Spleen (tissue), 13 donors: ENCODE measurements around the gene ANKRD66. TPM values are rescaled to one million over a fixed set of nuclear protein-coding genes. Genes with fewer than 3 reads are reported as not detected.

Experiments
- DNase-seq: peaks from one replicate; pipeline ENCODE4 v3.0.0-alpha.2; 2020
- H3K27ac ChIP-seq, 8 donors: fragments of 200-600 bp; sonication (generic) in 7 of 8; 1 replicate in 4 of 8; 2 replicates in 4 of 8; pipeline versions ENCODE4 v1.5.0 to v1.8.0; 2016 to 2021; ENCODE audit warnings: inconsistent platforms in 4 of 8, mild to moderate bottlenecking in 4 of 8, moderate library complexity in 1 of 8
- H3K27me3 ChIP-seq, 7 donors: fragments of 200-600 bp; sonication (generic) in 6 of 7; replicated peaks in 1 of 7; 1 replicate in 4 of 7; 2 replicates in 3 of 7; pipeline versions ENCODE4 v1.5.0 to v1.8.0; 2016 to 2021; ENCODE audit warnings: inconsistent platforms in 3 of 7, mild to moderate bottlenecking in 1 of 7
- H3K36me3 ChIP-seq, 6 donors: fragments of 200-600 bp; sonication (generic) in 5 of 6; 1 replicate in 4 of 6; 2 replicates in 2 of 6; pipeline versions ENCODE4 v1.5.0 to v1.8.0; 2016 to 2021; ENCODE audit warnings: inconsistent platforms in 2 of 6
- H3K4me1 ChIP-seq, 6 donors: fragments of 200-600 bp; sonication (generic) in 5 of 6; 1 replicate in 3 of 6; 2 replicates in 3 of 6; pipeline versions ENCODE4 v1.5.0 to v1.8.0; 2016 to 2021; ENCODE audit warnings: inconsistent platforms in 3 of 6
- H3K4me3 ChIP-seq, 8 donors: fragments of 200-600 bp; sonication (generic) in 7 of 8; 1 replicate in 4 of 8; 2 replicates in 4 of 8; pipeline versions ENCODE4 v1.5.0 to v1.8.0; 2016 to 2021; ENCODE audit warnings: inconsistent platforms in 4 of 8, mild to moderate bottlenecking in 4 of 8, moderate library complexity in 2 of 8
- H3K9me3 ChIP-seq, 8 donors: fragments of 200-600 bp; sonication (generic) in 7 of 8; 1 replicate in 4 of 8; 2 replicates in 4 of 8; pipeline versions ENCODE4 v1.5.0 to v1.8.0; 2016 to 2021; ENCODE audit warnings: inconsistent platforms in 4 of 8
- POLR2A ChIP-seq, 3 donors: fragments of 450-650 bp; IDR thresholded peaks; one replicate each; pipeline ENCODE4 v1.5.1; 2017; ENCODE audit warnings: antibody characterized with exemption in 3 of 3, mild to moderate bottlenecking in 1 of 3
- POLR2AphosphoS5 ChIP-seq, 3 donors: sonication (generic); formaldehyde crosslinking; IDR thresholded peaks; one replicate each; pipeline ENCODE4 v1.5.1; 2017; ENCODE audit warnings: antibody characterized with exemption in 3 of 3
- WGBS, 5 donors: extraction: QIAGEN DNeasy Blood & Tissue Kit in 3 of 5; methylation state at CpG; one replicate each; pipeline versions ENCODE4 v1.1.5 to v1.1.7; 2013 to 2018; 5-methylcytosine and 5-hydroxymethylcytosine counted together
- intact Hi-C: fragments of 100-400 bp; cut with DNase I; formaldehyde crosslinking; loops from one replicate; pipeline ENCODE4 v1.15.0; 2023; ENCODE audit warnings: low total_unique reads
- long read RNA-seq, 2 donors: transcript quantifications; one replicate each; lab custom pipeline, GENCODE V29; 2026
- polyA plus RNA-seq, 3 donors: library from polyadenylated mRNA; stranded (reverse); fragments of 200-250 nt; gene quantifications; one replicate each; pipeline ENCODE4 v1.2.1, GENCODE V29; 2013
- total RNA-seq, 7 donors: library from RNA; depleted of rRNA in 3 of 7; stranded (reverse); fragments of >200 nt in 3 of 7; fragmentation: NEBNext Ultra II Directional in 4 of 7; extraction: Animal tissue kit (Norgen Biotek cat#: 25700) in 4 of 7; gene quantifications; one replicate each; pipeline versions ENCODE4 v1.1.0 to v1.2.1, GENCODE V29; 2016 to 2021
- TF ChIP-seq, protein P1 (sequence below), 11 experiments: fragments of 200-600 bp in 7 of 11; fragments of 450-650 bp in 4 of 11; sonication (generic) in 4 of 11; IDR thresholded peaks in 8 of 11; conservative IDR thresholded peaks in 3 of 11; 1 replicate in 7 of 11; 2 replicates in 4 of 11; pipeline versions ENCODE4 v1.4.0 to v1.8.0; 2016 to 2021; ENCODE audit warnings: antibody characterized with exemption in 11 of 11, inconsistent platforms in 4 of 11, mild to moderate bottlenecking in 1 of 11
- donor health status: healthy with polysubstance abuse.
- donor health status: DM: no; HTN: no; CAD: no; lungs with moderate emphysema.
- donor health status: DM: no; HTN: no; CAD: no.
- donor health status: Bipolar disorder and iron deficiency.
- donor health status: healthy.
- donor health status: DM: no; HTN: no; CAD: no.
- donor health status: DM: yes; HTN: yes; CAD: no.

Gene ANKRD66
- total RNA-seq (not detected), polyA plus RNA-seq (not detected)
- long read RNA-seq, donor 1, result 0 reads
- long read RNA-seq, donor 2, result 0 reads

DNA sequence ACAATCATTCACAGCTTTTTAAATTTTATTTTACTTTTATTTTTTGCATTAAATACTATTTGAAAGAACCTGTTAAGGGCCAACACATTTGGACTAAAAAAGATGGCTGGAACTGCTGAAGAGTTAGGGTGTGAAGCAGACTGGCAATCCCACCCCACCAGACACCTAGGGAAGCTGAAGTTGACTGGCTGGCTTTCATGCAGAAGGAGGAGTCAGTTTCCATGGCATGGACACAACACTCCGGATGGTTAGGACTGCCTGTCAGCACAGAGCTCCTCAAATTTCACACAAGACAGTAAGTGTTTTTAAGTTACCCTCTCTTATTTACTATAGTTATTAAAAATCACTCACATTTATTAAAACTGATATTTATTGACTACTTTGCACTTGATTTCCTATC is at the start of gene ANKRD66:
TSS of gene ANKRD66 (plus strand) at position 238 of the 400 bp plus-strand sequence. CDS start 5,016 bp downstream, outside the sequence.
- intact Hi-C loops, result no loop called here
- no peak for DNase-seq
- TF ChIP-seq POLR2A (IDR thresholded peaks at IDR 0.05), result no peak
- no peak for TF ChIP-seq POLR2AphosphoS5 (IDR thresholded peaks at IDR 0.05)
- TF ChIP-seq, protein P1, sequence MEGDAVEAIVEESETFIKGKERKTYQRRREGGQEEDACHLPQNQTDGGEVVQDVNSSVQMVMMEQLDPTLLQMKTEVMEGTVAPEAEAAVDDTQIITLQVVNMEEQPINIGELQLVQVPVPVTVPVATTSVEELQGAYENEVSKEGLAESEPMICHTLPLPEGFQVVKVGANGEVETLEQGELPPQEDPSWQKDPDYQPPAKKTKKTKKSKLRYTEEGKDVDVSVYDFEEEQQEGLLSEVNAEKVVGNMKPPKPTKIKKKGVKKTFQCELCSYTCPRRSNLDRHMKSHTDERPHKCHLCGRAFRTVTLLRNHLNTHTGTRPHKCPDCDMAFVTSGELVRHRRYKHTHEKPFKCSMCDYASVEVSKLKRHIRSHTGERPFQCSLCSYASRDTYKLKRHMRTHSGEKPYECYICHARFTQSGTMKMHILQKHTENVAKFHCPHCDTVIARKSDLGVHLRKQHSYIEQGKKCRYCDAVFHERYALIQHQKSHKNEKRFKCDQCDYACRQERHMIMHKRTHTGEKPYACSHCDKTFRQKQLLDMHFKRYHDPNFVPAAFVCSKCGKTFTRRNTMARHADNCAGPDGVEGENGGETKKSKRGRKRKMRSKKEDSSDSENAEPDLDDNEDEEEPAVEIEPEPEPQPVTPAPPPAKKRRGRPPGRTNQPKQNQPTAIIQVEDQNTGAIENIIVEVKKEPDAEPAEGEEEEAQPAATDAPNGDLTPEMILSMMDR (IDR thresholded peaks at IDR 0.05 in 8 of 11, conservative IDR thresholded peaks at IDR 0.05 in 3 of 11), result no peak
- Histone ChIP-seq H3K4me3 (no peak within 1 kb of the TSS), H3K9me3 (no peaks in the 10 kb centered on the region), H3K27me3 (peaks cover 0 to under 1% (median 0%) of the 10 kb centered on the region in 7 donors), H3K4me1 (no peaks in the 10 kb centered on the region), H3K27ac (no peak within 1 kb of the TSS), H3K36me3 (no peaks in the 10 kb centered on the region)
- WGBS, 5 donors, result 72 to 85% (median 79%) methylated on average over 1 of the region's 1 CpG

GRCh38 chr6:46699970-46700369 is 46.8 kb upstream of the ANKRD66 start:
- H3K9me3 ChIP-seq, result no peaks in the 10 kb centered on the region

DNA sequence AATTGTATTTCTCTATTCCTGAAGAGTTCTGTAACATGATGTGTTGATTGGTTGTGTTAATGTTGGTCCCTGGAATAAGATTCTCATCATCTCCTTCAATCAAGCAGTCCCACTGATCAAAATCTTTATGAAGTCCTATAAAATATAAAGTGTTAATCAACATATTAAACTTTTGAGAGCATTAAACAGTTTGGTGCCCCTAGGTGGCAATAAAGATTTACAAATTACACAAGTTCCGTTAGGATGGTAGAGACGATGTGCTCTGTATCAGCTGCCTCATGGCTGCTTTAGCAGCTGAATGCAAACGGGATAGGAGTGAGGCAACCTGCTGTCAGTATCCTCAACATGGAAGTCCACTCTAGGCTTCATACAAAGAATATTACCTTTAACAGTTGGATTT is 42.2 kb upstream of the ANKRD66 start:
- Histone ChIP-seq H3K36me3 (no peaks in the 10 kb centered on the region), H3K27ac (no peak overlapping the region), H3K27me3 (no peaks in the 10 kb centered on the region), H3K9me3 (no peaks in the 10 kb centered on the region), H3K4me1 (no peaks in the 10 kb centered on the region), H3K4me3 (no peak overlapping the region)
- WGBS, 5 donors, result 0 to 7% (median 4%) methylated on average over 3 of the region's 3 CpGs
- no peak for TF ChIP-seq POLR2AphosphoS5 (IDR thresholded peaks at IDR 0.05)
- no peak for TF ChIP-seq POLR2A (IDR thresholded peaks at IDR 0.05)
- TF ChIP-seq, protein P1 (IDR thresholded peaks at IDR 0.05 in 8 of 11, conservative IDR thresholded peaks at IDR 0.05 in 3 of 11), result no peak
- no peak for DNase-seq
- intact Hi-C loops, result no loop called here

More at GRCh38 chr6:46699970-46700369, 46.8 kb upstream of the ANKRD66 start:
- no peaks in the 10 kb centered on the region for H3K27me3 ChIP-seq
- H3K4me3 ChIP-seq, result no peak overlapping the region
- TF ChIP-seq, protein P1 (IDR thresholded peaks at IDR 0.05 in 8 of 11, conservative IDR thresholded peaks at IDR 0.05 in 3 of 11), result no peak
- no peak for TF ChIP-seq POLR2A (IDR thresholded peaks at IDR 0.05)
- TF ChIP-seq POLR2AphosphoS5 (IDR thresholded peaks at IDR 0.05), result no peak
- H3K4me1 ChIP-seq, result no peaks in the 10 kb centered on the region
- H3K36me3 ChIP-seq, result no peaks in the 10 kb centered on the region
- no peak overlapping the region for H3K27ac ChIP-seq
- WGBS, 5 donors, result 56 to 87% (median 69%) methylated on average over 1 of the region's 1 CpG
- no peak for DNase-seq
- intact Hi-C loops, result no loop called here

DNA sequence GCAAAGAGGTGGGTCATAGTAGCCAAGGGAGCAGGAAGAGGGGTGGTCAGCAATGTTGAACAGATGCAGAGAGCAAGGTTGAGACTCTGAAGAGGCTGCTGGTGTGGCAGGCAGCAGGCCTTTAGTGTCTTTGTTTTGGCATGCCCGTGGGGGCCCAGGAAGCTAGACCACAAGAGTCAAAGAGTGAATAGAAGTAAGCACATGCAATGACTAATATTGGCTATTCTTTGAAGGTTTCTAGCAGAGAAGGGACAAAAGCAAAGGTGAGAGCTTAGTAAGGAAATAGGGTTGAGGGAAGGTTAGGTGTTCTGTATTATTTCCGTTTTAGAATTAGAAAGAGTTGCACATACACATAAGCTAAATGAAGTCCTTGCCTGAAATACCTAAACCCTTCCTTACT is 40.3 kb upstream of the ANKRD66 start:
- WGBS, 5 donors, result 71 to 80% (median 73%) methylated on average over 2 of the region's 2 CpGs
- no peaks in the 10 kb centered on the region for H3K4me1 ChIP-seq
- no peak overlapping the region for H3K4me3 ChIP-seq
- no peaks in the 10 kb centered on the region for H3K27me3 ChIP-seq
- no peak overlapping the region for H3K27ac ChIP-seq
- H3K36me3 ChIP-seq, result no peaks in the 10 kb centered on the region
- TF ChIP-seq, protein P1 (IDR thresholded peaks at IDR 0.05 in 8 of 11, conservative IDR thresholded peaks at IDR 0.05 in 3 of 11), result no peak
- no peak for TF ChIP-seq POLR2A (IDR thresholded peaks at IDR 0.05)
- TF ChIP-seq POLR2AphosphoS5 (IDR thresholded peaks at IDR 0.05), result no peak
- no peaks in the 10 kb centered on the region for H3K9me3 ChIP-seq
- no peak for DNase-seq
- intact Hi-C loops, result no loop called here
